HUES6 (cell line): ENCODE results near the gene CD3G.

Experiments
- H3K27ac ChIP-seq: 2 replicates; pipeline ENCODE4 v1.7.0; 2013; ENCODE audit warnings: low read depth, mild to moderate bottlenecking, low read length, inconsistent platforms
- H3K27me3 ChIP-seq: 2 replicates; pipeline ENCODE4 v1.6.1; 2013; ENCODE audit warnings: low read length; ENCODE audit not compliant: control insufficient read depth, insufficient read depth
- H3K36me3 ChIP-seq: 2 replicates; pipeline ENCODE4 v1.6.1; 2013; ENCODE audit warnings: low read length; ENCODE audit not compliant: control insufficient read depth, insufficient read depth
- H3K4me1 ChIP-seq: 2 replicates; pipeline ENCODE4 v1.6.1; 2013; ENCODE audit warnings: low read length; ENCODE audit not compliant: control insufficient read depth, insufficient read depth
- H3K4me3 ChIP-seq: 2 replicates; pipeline ENCODE4 v1.5.1; 2013; ENCODE audit warnings: low read depth, low read length
- H3K9ac ChIP-seq: one replicate; pipeline ENCODE4 v1.6.1; 2013; ENCODE audit warnings: mild to moderate bottlenecking, low read length
- H3K9me3 ChIP-seq: 2 replicates; pipeline ENCODE4 v1.6.1; 2013; ENCODE audit warnings: low read depth, low read length; ENCODE audit not compliant: control insufficient read depth, insufficient read depth

Gene CD3G

DNA sequence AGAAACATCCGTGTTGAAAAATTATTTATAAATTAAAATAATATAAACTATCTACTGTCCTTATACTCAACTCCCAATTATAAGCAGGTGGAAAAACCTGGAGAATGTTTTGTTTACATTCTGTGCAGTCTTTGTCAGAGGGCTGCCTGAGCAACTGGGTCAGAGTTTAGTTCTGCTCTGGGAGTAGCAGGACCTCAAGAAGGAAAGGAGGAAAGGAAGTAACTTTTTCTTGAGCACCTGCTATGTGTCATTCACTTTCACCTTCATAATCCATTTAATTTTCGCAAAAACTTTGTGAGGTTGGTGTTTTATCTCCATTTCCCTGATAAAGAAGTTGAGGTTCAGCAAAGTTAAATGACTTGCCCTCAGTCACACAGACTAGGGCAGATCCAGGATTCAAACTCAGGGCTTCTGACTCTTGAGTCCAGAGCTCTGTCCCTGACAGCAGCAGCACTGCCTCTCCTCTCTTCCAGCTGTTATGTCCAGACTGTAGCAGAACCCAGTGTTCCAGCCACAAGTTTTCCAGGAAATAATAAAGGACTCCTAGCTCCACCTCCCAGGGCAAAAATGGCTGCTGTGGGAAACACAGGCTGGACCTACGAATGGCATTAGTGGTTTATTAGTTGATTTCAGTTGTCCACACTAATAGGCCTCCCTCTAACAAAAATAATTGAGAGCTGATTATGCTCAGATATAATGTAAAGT lies 33.2 kb upstream of the CD3G start:
- H3K27me3 ChIP-seq, result no peaks in the 10 kb centered on the region
- H3K36me3 ChIP-seq, result no peaks in the 10 kb centered on the region
- H3K27ac ChIP-seq, result no peak overlapping the region
- no peak overlapping the region for H3K9ac ChIP-seq
- H3K4me1 ChIP-seq, result peaks cover 10% of the 10 kb centered on the region
- H3K4me3 ChIP-seq, result no peak overlapping the region
- H3K9me3 ChIP-seq, result no peaks in the 10 kb centered on the region

DNA sequence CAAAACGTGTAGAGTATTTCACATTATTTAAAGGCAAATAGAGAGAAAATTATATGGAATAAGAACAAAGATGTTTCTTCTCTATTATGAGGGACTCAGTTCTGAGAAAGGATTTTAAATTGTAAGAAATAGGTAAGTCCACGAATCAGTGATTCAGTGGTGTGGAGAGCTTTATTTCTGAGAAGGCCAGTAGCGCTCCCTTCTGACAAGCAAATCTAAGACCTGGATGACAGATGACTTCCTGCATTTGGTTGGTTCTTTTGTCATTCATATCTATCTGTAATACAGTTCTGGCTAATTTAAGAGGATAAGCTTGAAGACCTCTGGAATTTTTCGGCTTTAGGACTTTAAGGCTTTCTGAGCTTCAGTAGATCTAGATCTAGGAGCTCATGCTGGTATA lies 32.6 kb upstream of the CD3G start:
- no peak overlapping the region for H3K27ac ChIP-seq
- no peak overlapping the region for H3K4me3 ChIP-seq
- H3K9ac ChIP-seq, result no peak overlapping the region
- no peaks in the 10 kb centered on the region for H3K9me3 ChIP-seq
- peaks cover 16% of the 10 kb centered on the region for H3K4me1 ChIP-seq
- H3K36me3 ChIP-seq, result no peaks in the 10 kb centered on the region
- no peaks in the 10 kb centered on the region for H3K27me3 ChIP-seq

DNA sequence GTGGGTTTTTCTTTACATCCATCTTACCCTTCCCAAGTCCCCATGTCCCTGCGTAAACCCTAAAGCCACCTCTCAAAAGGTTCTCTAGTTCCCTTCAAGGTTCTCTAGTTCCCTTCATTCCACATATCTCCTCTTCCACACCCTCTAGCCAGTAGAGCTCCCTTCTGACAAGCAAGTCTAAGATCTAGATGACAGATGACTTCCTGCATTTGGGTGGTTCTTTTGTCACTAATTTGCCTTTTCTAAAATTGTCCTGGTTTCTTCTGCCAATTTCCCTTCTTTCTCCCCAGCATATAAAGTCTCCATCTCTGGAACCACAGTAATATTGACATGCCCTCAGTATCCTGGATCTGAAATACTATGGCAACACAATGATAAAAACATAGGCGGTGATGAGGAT lies 31.8 kb upstream of the CD3G start:
- Histone ChIP-seq H3K36me3 (no peaks in the 10 kb centered on the region), H3K4me3 (no peak overlapping the region), H3K9me3 (no peaks in the 10 kb centered on the region), H3K9ac (no peak overlapping the region), H3K27me3 (no peaks in the 10 kb centered on the region), H3K4me1 (peaks cover 22% of the 10 kb centered on the region), H3K27ac (no peak overlapping the region)

DNA sequence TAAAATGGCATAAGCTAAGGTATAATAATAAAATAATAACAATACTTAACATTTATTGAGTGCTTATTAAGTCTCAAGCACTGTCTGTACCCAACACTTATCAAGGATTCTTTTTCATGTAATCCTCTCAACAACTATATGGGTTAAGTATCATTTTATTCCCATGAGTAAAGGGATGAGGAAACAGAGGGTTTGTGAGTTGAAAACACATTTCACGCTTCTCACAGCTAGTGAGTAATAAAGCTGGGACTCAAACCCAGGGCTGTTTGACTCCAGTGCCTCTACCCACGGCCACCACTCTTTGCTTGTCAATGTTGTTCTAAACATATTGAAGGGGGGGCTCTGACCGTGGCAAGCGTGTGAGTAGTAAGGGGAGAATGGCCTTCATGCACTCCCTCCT lies 30.9 kb upstream of the CD3G start:
- H3K27ac ChIP-seq, result no peak overlapping the region

DNA sequence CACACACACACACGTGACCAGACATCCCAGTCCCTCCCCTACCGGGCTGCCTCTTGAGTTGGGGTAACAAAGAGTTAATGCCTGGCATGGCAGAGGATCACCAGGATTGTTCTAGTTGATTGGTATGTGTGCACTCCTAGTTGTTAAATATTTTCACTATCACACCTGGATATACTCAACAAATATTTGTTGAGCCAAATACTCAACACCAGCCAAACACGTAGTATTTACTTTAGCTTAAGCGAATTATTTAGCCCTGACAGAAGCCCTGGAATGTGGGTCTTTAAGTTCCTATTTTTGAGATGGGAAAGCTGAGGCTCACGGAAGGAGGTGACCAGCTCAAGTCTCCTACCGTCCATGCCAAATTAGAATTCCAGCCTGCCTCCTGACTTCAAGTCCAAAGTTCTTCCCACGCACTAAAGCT lies 29.1 kb upstream of the CD3G start:
- Histone ChIP-seq H3K36me3 (no peaks in the 10 kb centered on the region), H3K9ac (no peak overlapping the region), H3K9me3 (no peaks in the 10 kb centered on the region), H3K27me3 (peaks cover 2% of the 10 kb centered on the region; the same call in 1 of the 2 replicates), H3K4me1 (peaks cover 22% of the 10 kb centered on the region), H3K4me3 (peak overlapping the region; percentile 48), H3K27ac (no peak overlapping the region)

More for the DNA sequence above, 30.9 kb upstream of the CD3G start:
- Histone ChIP-seq H3K9me3 (no peaks in the 10 kb centered on the region), H3K4me1 (peaks cover 22% of the 10 kb centered on the region), H3K9ac (no peak overlapping the region), H3K27me3 (no peaks in the 10 kb centered on the region), H3K4me3 (no peak overlapping the region), H3K36me3 (no peaks in the 10 kb centered on the region)

DNA sequence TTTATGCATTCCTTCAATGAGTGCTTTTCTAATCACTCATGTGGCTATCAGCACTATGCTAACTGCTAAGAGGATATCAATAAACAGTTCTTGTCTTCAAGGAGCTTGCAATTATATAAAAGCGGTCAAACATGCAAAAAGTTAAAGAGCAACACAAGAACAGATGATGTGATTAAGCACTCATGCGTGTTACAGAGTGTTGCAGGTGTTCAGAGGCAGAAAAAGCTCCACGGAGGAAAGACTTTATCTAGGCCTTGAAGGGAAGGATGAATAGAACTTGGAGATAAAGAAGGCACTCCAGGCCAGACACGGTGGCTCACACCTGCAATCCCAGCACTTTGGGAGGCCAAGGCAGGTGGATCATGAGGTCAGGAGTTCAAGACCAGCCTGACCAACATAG lies 26.0 kb upstream of the CD3G start:
- H3K4me1 ChIP-seq, result peaks cover 22% of the 10 kb centered on the region
- H3K27me3 ChIP-seq, result peaks cover 2% of the 10 kb centered on the region; the same call in 1 of the 2 replicates
- no peak overlapping the region for H3K27ac ChIP-seq
- no peaks in the 10 kb centered on the region for H3K36me3 ChIP-seq
- H3K4me3 ChIP-seq, result no peak overlapping the region
- no peaks in the 10 kb centered on the region for H3K9me3 ChIP-seq
- H3K9ac ChIP-seq, result no peak overlapping the region

DNA sequence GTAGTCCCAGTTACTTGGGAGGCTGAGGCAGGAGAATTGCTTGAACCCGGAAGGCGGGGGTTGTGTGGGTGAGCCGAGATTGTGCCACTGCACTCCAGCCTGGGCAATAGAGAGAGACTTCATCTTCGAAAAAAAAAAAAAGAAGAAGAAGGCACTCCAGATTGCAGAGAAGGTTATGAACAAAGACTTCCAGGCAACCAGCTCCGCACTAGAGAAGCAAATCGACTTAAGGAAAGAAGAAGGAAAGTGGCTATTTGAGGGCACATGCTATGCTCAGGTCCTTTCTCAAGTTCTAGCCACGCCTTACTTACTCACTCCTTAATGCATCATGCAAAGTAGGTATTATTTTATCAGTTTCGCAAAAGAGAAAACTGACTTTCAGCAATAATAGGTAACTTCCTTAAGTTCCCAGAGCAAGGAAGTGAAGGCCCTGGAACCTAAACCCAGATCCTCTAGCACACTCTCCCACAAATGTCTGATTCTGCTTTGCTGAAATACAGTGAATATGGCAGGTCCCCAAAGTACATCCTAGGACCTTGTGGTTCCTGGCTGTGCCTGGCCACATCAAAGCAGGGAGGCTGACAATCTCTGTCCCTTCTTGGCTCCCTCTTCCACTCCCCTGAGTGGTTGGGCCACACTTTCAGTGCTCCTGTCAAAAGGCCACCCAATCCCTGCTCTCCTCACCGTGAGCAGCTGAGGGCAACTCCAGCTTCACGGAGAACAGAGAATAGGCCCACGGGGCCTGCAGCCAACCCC lies 25.4 kb upstream of the CD3G start:
- no peaks in the 10 kb centered on the region for H3K9me3 ChIP-seq
- H3K36me3 ChIP-seq, result no peaks in the 10 kb centered on the region
- H3K4me3 ChIP-seq, result no peak overlapping the region
- H3K27me3 ChIP-seq, result peaks cover 2% of the 10 kb centered on the region; the same call in 1 of the 2 replicates
- peaks cover 22% of the 10 kb centered on the region for H3K4me1 ChIP-seq
- no peak overlapping the region for H3K27ac ChIP-seq
- H3K9ac ChIP-seq, result no peak overlapping the region

DNA sequence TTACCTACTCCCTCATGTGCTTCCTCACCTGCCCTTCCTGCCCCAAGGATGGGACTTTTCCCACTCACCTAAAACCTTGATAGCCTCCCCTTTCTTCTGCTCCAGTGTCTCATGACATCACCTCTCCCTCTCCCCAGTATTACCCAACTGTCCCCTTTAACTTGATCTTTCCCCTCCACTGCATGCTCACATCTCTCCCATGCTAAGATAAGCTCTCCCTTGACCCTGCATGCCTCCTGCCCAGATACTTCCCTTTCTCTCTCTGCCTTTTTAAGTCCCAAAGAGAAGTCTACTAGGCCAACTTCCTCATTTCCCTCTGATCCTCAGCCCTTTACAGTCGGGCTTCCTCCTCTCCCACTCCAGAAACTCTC lies 24.8 kb upstream of the CD3G start:
- H3K4me1 ChIP-seq, result peaks cover 22% of the 10 kb centered on the region
- H3K9ac ChIP-seq, result no peak overlapping the region
- H3K27me3 ChIP-seq, result peaks cover 2% of the 10 kb centered on the region; the same call in 1 of the 2 replicates
- no peak overlapping the region for H3K27ac ChIP-seq
- no peak overlapping the region for H3K4me3 ChIP-seq
- no peaks in the 10 kb centered on the region for H3K36me3 ChIP-seq
- H3K9me3 ChIP-seq, result no peaks in the 10 kb centered on the region

DNA sequence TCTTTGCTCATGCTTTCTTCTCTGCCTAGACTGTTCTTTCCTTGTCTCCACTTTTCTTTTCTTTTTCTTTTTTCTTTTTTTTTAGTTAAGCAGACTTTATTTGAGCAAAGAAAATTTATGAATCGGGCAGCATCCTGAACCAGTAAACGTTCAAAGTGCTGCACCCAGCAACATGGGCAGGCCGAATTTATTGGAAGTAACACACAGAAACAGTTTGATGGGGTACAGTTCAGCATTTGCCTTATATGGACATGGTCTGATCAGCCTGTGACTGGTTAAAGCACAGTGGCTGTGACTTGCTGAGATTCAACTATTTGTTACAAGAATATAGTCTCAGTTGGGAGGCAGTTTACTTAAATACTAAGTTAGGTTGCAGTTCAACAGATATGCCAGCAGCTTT lies 23.6 kb upstream of the CD3G start:
- no peak overlapping the region for H3K9ac ChIP-seq
- peaks cover 15% of the 10 kb centered on the region for H3K4me1 ChIP-seq
- no peak overlapping the region for H3K27ac ChIP-seq
- H3K9me3 ChIP-seq, result no peaks in the 10 kb centered on the region
- H3K36me3 ChIP-seq, result no peaks in the 10 kb centered on the region
- H3K27me3 ChIP-seq, result peaks cover 2% of the 10 kb centered on the region; the same call in 1 of the 2 replicates
- no peak overlapping the region for H3K4me3 ChIP-seq

DNA sequence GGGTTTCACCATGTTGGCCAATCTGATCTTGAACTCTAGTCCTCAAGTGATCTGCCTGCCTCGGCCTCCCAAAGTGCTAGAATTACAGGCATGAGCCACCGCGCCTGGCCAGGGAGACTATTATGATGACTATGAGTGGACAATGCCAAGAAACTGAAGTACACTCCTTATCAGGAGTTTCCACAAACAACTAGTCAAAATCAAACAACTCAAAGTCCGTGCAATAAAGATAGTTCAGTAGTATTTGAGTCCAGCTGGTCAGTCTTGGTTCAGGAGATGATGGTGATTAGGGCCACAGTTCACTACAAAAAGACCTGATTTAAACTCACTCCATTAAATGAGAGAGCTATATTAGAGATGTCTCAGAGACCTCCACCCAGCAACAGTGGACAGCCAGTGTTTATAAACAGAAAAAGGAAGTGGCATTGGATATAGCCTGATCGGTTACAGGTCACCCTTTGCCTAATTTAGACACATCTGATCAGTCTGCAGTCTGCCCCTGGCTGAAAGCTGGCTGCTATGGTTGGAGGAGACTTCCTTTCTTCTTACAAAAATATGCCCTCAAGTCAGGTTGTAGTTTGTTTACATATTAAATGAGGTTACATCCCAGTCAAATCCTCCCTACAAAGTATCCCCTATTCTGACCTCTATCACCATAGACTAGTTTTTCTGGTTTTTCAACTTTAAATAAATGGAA lies 22.6 kb upstream of the CD3G start:
- Histone ChIP-seq H3K9ac (no peak overlapping the region), H3K27ac (no peak overlapping the region), H3K27me3 (peaks cover 2% of the 10 kb centered on the region; the same call in 1 of the 2 replicates), H3K9me3 (no peaks in the 10 kb centered on the region), H3K4me1 (peaks cover 6% of the 10 kb centered on the region), H3K36me3 (no peaks in the 10 kb centered on the region), H3K4me3 (no peak overlapping the region)

DNA sequence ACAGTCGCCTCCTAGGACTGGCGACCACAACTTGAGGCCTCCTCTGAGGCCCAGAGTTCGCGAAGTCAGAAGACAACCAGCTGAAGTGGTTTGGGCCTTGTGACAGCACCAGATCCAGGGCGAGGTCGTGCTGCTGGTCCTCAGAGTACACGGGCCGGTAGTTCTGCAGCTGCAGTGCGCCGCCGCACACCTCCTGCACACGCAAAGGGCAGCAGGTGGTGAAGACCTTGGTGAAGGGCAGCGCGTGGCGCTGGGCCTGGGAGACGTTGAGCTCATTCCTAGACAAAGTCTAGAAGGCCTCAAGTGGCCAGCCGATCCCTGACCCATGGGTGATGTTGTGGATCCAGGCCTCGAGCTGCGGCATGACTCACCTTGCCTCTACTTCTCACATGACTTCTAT lies 21.4 kb upstream of the CD3G start:
- H3K9me3 ChIP-seq, result no peaks in the 10 kb centered on the region
- H3K4me3 ChIP-seq, result no peak overlapping the region
- H3K27me3 ChIP-seq, result peaks cover 2% of the 10 kb centered on the region; the same call in 1 of the 2 replicates
- H3K4me1 ChIP-seq, result no peaks in the 10 kb centered on the region
- no peak overlapping the region for H3K9ac ChIP-seq
- H3K36me3 ChIP-seq, result no peaks in the 10 kb centered on the region
- no peak overlapping the region for H3K27ac ChIP-seq
